GM12878 (cell line): Measurements from ENCODE around the gene TGIF2. TPM values are rescaled to one million over a fixed set of nuclear protein-coding genes. Genes with fewer than 3 reads are reported as not detected.

Source experiments
- ATAC-seq: fragments of 200-7000 bp; cut with Tn5 transposase; 3 replicates; pipeline ENCODE4 v1.9.1; 2020; ENCODE audit warnings: mild to moderate bottlenecking, moderate library complexity
- BruUV-seq: library from RNA; stranded (reverse); fragments of 400-500 nt; replicated peaks from 2 replicates; lab custom pipeline; 2021; lab: Mats Ljungman, UMichigan
- CTCF ChIA-PET: fragments of 300-600 bp; sonication (Branson Sonifier 250); formaldehyde crosslinking; extraction: SDS; loops from one replicate; lab custom pipeline; 2021; ENCODE audit warnings: inconsistent platforms; lab: Yijun Ruan, JAX
- POLR2A ChIA-PET: fragments of 350-600 bp; formaldehyde crosslinking; extraction: SDS; loops from one replicate; lab custom pipeline; 2021; ENCODE audit warnings: inconsistent platforms; lab: Charles Lee
- RAD21 ChIA-PET: fragments of 300-600 bp; sonication (Branson Sonifier 250); formaldehyde crosslinking; loops from one replicate; lab custom pipeline; 2023; ENCODE audit warnings: antibody characterized with exemption; ENCODE audit not compliant: unreplicated experiment; lab: Charles Lee
- SMC1A ChIA-PET: fragments of 300-600 bp; sonication (Branson Sonifier 250); formaldehyde crosslinking; loops from one replicate; lab custom pipeline; 2023; ENCODE audit not compliant: unreplicated experiment, uncharacterized antibody; lab: Charles Lee
- DNase-seq: peaks from one replicate; pipeline ENCODE4 v3.0.0-alpha.2; 2011; ENCODE audit warnings: low read depth, low spot score
- FAIRE-seq: peaks from 3 replicates; lab custom pipeline; 2011; peaks lifted over from hg19 to GRCh38; lab: Jason Lieb, UNC
- H2AFZ ChIP-seq: 2 replicates; pipeline ENCODE4 v1.6.0; 2011; ENCODE audit warnings: low read depth, low read length, control low read depth; ENCODE audit not compliant: control insufficient read depth
- H3K27ac ChIP-seq: 2 replicates; pipeline ENCODE4 v1.5.1; 2011; ENCODE audit warnings: control low read depth; ENCODE audit not compliant: control insufficient read depth, insufficient read depth
- H3K27me3 ChIP-seq, 2 experiments: replicated peaks in 1 of 2; 2 replicates each; pipeline versions ENCODE4 v1.6.0 to v1.6.1; 2011; ENCODE audit warnings: low read length in 1 of 2; ENCODE audit not compliant: control insufficient read depth in 2 of 2, insufficient read depth in 2 of 2
- H3K36me3 ChIP-seq, 2 experiments: 2 replicates each; pipeline ENCODE4 v1.5.1; 2011; ENCODE audit warnings: low read length in 1 of 2; ENCODE audit not compliant: control insufficient read depth in 2 of 2, insufficient read depth in 2 of 2
- H3K4me1 ChIP-seq: 2 replicates; pipeline ENCODE4 v1.6.1; 2011; ENCODE audit warnings: mild to moderate bottlenecking, low read length, moderate library complexity, mixed read lengths; ENCODE audit not compliant: control insufficient read depth, insufficient read depth
- H3K4me2 ChIP-seq: 2 replicates; pipeline ENCODE4 v1.6.0; 2011; ENCODE audit warnings: control low read depth; ENCODE audit not compliant: control insufficient read depth, insufficient read depth
- H3K4me3 ChIP-seq: fragments of 200-600 bp; sonication (generic); 2 replicates; pipeline ENCODE4 v1.5.1; 2016
- H3K79me2 ChIP-seq: 2 replicates; pipeline ENCODE4 v1.6.0; 2011; ENCODE audit warnings: low read length; ENCODE audit not compliant: control insufficient read depth, insufficient read depth
- H3K9ac ChIP-seq: 2 replicates; pipeline ENCODE4 v1.8.0; 2011; ENCODE audit warnings: low read length, control low read depth, mixed read lengths; ENCODE audit not compliant: control insufficient read depth, insufficient read depth
- H3K9me3 ChIP-seq: replicated peaks from 3 replicates; pipeline ENCODE4 v1.5.1; 2011; ENCODE audit warnings: mild to moderate bottlenecking, low read length; ENCODE audit not compliant: control insufficient read depth, insufficient read depth
- H4K20me1 ChIP-seq: 2 replicates; pipeline ENCODE4 v1.6.0; 2011; ENCODE audit not compliant: control insufficient read depth, insufficient read depth
- ATF7 ChIP-seq: fragments of 450-650 bp; IDR thresholded peaks from 2 replicates; pipeline ENCODE4 v1.6.1; 2016; ENCODE audit warnings: low read depth, mild to moderate bottlenecking
- BACH1 ChIP-seq: fragments of 450-650 bp; IDR thresholded peaks from 2 replicates; pipeline ENCODE4 v1.6.1; 2017; ENCODE audit warnings: mild to moderate bottlenecking, borderline replicate concordance
- CHD1 ChIP-seq: IDR thresholded peaks from 2 replicates; pipeline ENCODE4 v1.6.1; 2012; ENCODE audit warnings: low read depth, low read length, improper control_type of control experiment
- EGR1 ChIP-seq, 2 experiments: IDR thresholded peaks; 1 replicate in 1 of 2; 2 replicates in 1 of 2; pipeline ENCODE4 v1.6.1; 2011 to 2012; ENCODE audit warnings: low read depth in 2 of 2, low read length in 2 of 2, borderline replicate concordance in 1 of 2, mild to moderate bottlenecking in 1 of 2, moderate library complexity in 1 of 2
- FOXK2 ChIP-seq: fragments of 450-650 bp; IDR thresholded peaks from 2 replicates; pipeline ENCODE4 v1.6.1; 2017; ENCODE audit warnings: mild to moderate bottlenecking, moderate library complexity
- NBN ChIP-seq: fragments of 450-650 bp; IDR thresholded peaks from 2 replicates; pipeline ENCODE4 v1.6.1; 2016
- NFIC ChIP-seq: IDR thresholded peaks from 2 replicates; pipeline ENCODE4 v1.6.1; 2012; ENCODE audit warnings: low read depth, mild to moderate bottlenecking, inconsistent platforms, low read length, moderate library complexity
- PAX8 ChIP-seq: fragments of 450-650 bp; IDR thresholded peaks from 2 replicates; pipeline ENCODE4 v1.6.1; 2017; ENCODE audit warnings: mild to moderate bottlenecking, moderate library complexity
- POLR2A ChIP-seq: IDR thresholded peaks from 2 replicates; pipeline ENCODE4 v1.6.1; 2011; ENCODE audit warnings: low read depth, mild to moderate bottlenecking, low read length
- POLR2AphosphoS2 ChIP-seq: IDR thresholded peaks from 2 replicates; pipeline ENCODE4 v1.6.1; 2011; ENCODE audit warnings: low read depth, mild to moderate bottlenecking, low read length, improper control_type of control experiment, moderate library complexity
- POLR2AphosphoS5 ChIP-seq: IDR thresholded peaks from 2 replicates; pipeline ENCODE4 v1.6.1; 2011; ENCODE audit warnings: mild to moderate bottlenecking, low read length, inconsistent platforms
- SREBF1 ChIP-seq: IDR thresholded peaks from 2 replicates; pipeline ENCODE4 v1.6.1; 2012; ENCODE audit warnings: mild to moderate bottlenecking, low read length
- SUPT20H ChIP-seq: IDR thresholded peaks from 2 replicates; pipeline ENCODE4 v1.6.1; 2011; ENCODE audit warnings: low read depth, mild to moderate bottlenecking, low read length, moderate library complexity, borderline replicate concordance; ENCODE audit not compliant: control insufficient read depth
- TCF12 ChIP-seq: IDR thresholded peaks from 2 replicates; pipeline ENCODE4 v1.6.1; 2011; ENCODE audit warnings: low read depth, mild to moderate bottlenecking, low read length
- TCF7 ChIP-seq: IDR thresholded peaks from 2 replicates; pipeline ENCODE4 v1.6.1; 2014; ENCODE audit warnings: antibody characterized with exemption, borderline replicate concordance
- WGBS: methylation state at CpG from one replicate; pipeline ENCODE4 v1.1.6; 2016; ENCODE audit warnings: low lambda C conversion rate; ENCODE audit not compliant: insufficient replicate concordance, insufficient coverage; ENCODE audit errors: missing lambda C conversion rate; 5-methylcytosine and 5-hydroxymethylcytosine counted together
- in situ Hi-C: fragments of 300-500 bp; cut with MboI; formaldehyde crosslinking; loops from 9 replicates; pipeline ENCODE4 v1.14.3; 2018; ENCODE audit warnings: mixed read lengths
- intact Hi-C: fragments of 100-400 bp; cut with micrococcal nuclease; formaldehyde crosslinking; loops from one replicate; pipeline ENCODE4 v1.14.2; 2022; ENCODE audit not compliant: unreplicated experiment
- polyA plus RNA-seq, 11 experiments: library from polyadenylated mRNA; depleted of rRNA in 4 of 11; unstranded in 6 of 11; stranded (reverse) in 5 of 11; fragments of >200 nt; fragmentation: Nextera tagmentation in 4 of 11; fragmentation: Illumina TruSeq in 1 of 11; extraction: Ambion mirVana in 4 of 11; extraction: Trizol in 1 of 11; gene quantifications; 1 replicate in 1 of 11; 2 replicates in 10 of 11; pipeline versions ENCODE4 v1.2.1 to v1.2.3, GENCODE V29; 2011 to 2016; ENCODE audit warnings: inconsistent platforms in 2 of 11, missing spikeins in 2 of 11, low read depth in 1 of 11
- total RNA-seq, 4 experiments: library from RNA; depleted of rRNA in 3 of 4; stranded (reverse); fragments of >200 nt in 3 of 4; fragmentation: Illumina TruSeq in 1 of 4; extraction: Trizol in 1 of 4; gene quantifications; 2 replicates each; pipeline versions ENCODE4 v1.2.1 to v1.2.3, GENCODE V29; 2013 to 2021
- TF ChIP-seq, protein P1 (sequence below): IDR thresholded peaks from 2 replicates; pipeline ENCODE4 v1.6.1; 2011; ENCODE audit warnings: borderline replicate concordance, low read depth, mild to moderate bottlenecking, moderate library complexity, mixed read lengths, low read length; ENCODE audit not compliant: insufficient read depth; ENCODE audit errors: extremely low read length
- TF ChIP-seq, protein P2 (sequence below): fragments of 450-650 bp; IDR thresholded peaks from 2 replicates; pipeline ENCODE4 v1.6.1; 2016; ENCODE audit warnings: mild to moderate bottlenecking
- TF ChIP-seq, protein P3 (sequence below): fragments of 450-650 bp; IDR thresholded peaks from 2 replicates; pipeline ENCODE4 v1.6.1; 2017; ENCODE audit warnings: antibody characterized with exemption, mild to moderate bottlenecking, moderate library complexity

The TGIF2 gene
- total and polyA plus RNA-seq, 10 of the 15 experiments (the other 5 are each of a cell fraction or from before 2014, with no cell fraction given) = 13.1 to 47.1 (median 36.6) TPM

DNA sequence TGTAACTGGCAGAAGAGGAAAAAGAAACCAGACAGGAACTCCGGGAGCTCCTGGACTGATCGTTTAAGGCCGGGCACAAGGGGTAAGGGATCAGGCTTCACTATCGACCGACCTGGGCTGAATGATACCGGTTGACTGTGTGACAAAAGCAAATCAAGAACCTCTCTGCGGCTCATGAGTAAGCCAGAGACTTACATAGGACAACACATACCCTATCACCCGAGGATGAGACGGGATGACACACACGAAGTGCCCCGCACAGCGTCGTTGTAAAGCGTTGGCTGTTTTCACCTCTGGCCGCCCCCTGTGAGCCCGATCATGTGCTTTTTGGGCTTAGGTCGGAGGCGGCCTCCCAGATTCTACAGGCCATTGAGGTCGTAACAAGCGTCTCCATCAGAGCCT, 695 bp upstream of the TGIF2 start:
- peaks cover 5% of the 10 kb centered on the region for H3K4me1 ChIP-seq
- H3K4me3 ChIP-seq = peak overlapping the region; percentile 84
- in situ Hi-C loops (no loop called here), intact Hi-C loops (loop anchor here (1.0 to 10.0 kb wide), 2 partner anchors 33 to 108 kb away; partner anchors contain the start of gene RAB5IF)
- peak overlapping the region; percentile 79 for H3K4me2 ChIP-seq
- WGBS = 0% methylated on average over 20 of the region's 20 CpGs
- DNase-seq = no peak
- H3K9me3 ChIP-seq = no peaks in the 10 kb centered on the region
- BruUV-seq = TSS peak; percentile 89
- ATAC-seq = peak; percentile 50
- H3K36me3 ChIP-seq = peaks cover 0 to 7% of the 10 kb centered on the region in 2 experiments; a peak in 1 of 4 replicates
- SMC1A ChIA-PET = interaction anchor here (1.1 to 8.2 kb wide), 5 partner anchors 12 to 31 kb away, joined by 3 to 98 read pairs (median 13); partner anchors contain the start of gene RAB5IF
- H3K9ac ChIP-seq = peak overlapping the region; percentile 97
- POLR2A ChIA-PET = interaction anchor here (0.7 to 10.1 kb wide), 13 partner anchors 11 to 1114 kb away, joined by 3 to 87 read pairs (median 4); partner anchors contain the start of genes MROH8, NDRG3, RAB5IF and RPN2
- peak overlapping the region; percentile 75 for H2AFZ ChIP-seq
- peaks cover 38% of the 10 kb centered on the region for H3K79me2 ChIP-seq
- RAD21 ChIA-PET = interaction anchor here (0.6 to 9.0 kb wide), 15 partner anchors 22 to 1713 kb away, joined by 3 to 93 read pairs (median 4); partner anchors contain the start of genes NDRG3 and RAB5IF
- peak; percentile 92 for FAIRE-seq
- H4K20me1 ChIP-seq = peaks cover 4% of the 10 kb centered on the region; the same call in 1 of the 2 replicates
- no peaks in the 10 kb centered on the region for H3K27me3 ChIP-seq
- CTCF ChIA-PET = interaction anchor here (2.5 to 9.0 kb wide), 4 partner anchors 17 to 39 kb away, joined by 8 to 94 read pairs (median 42); partner anchors contain the start of gene RAB5IF
- peak overlapping the region; percentile 63 for H3K27ac ChIP-seq
- TF ChIP-seq FOXK2 (peak; percentile 44; the same call in 1 of the 2 replicates), NFIC (no peak), NBN (peak; percentile 64; the same call in 1 of the 2 replicates), POLR2AphosphoS2 (no peak), TCF12 (no peak), ATF7 (0 out of 2 replicates have a peak, but pooled peaks have one; percentile 17), PAX8 (no peak), POLR2AphosphoS5 (0 out of 2 replicates have a peak, but pooled peaks have one; percentile 35), BACH1 (0 out of 2 replicates have a peak, but pooled peaks have one; percentile 26), TCF7 (no peak), EGR1 (IDR thresholded peaks at IDR 0.05; ENCODE audit: borderline replicate concordance in 1 of 2, low read depth in 2 of 2, low read length in 2 of 2) (no peak), SREBF1 (no peak), CHD1 (0 out of 2 replicates have a peak, but pooled peaks have one; percentile 38), POLR2A (0 out of 2 replicates have a peak, but pooled peaks have one; percentile 3), SUPT20H (no peak)
- TF ChIP-seq, protein P1, sequence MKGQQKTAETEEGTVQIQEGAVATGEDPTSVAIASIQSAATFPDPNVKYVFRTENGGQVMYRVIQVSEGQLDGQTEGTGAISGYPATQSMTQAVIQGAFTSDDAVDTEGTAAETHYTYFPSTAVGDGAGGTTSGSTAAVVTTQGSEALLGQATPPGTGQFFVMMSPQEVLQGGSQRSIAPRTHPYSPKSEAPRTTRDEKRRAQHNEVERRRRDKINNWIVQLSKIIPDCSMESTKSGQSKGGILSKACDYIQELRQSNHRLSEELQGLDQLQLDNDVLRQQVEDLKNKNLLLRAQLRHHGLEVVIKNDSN = no peak
- TF ChIP-seq, protein P2, sequence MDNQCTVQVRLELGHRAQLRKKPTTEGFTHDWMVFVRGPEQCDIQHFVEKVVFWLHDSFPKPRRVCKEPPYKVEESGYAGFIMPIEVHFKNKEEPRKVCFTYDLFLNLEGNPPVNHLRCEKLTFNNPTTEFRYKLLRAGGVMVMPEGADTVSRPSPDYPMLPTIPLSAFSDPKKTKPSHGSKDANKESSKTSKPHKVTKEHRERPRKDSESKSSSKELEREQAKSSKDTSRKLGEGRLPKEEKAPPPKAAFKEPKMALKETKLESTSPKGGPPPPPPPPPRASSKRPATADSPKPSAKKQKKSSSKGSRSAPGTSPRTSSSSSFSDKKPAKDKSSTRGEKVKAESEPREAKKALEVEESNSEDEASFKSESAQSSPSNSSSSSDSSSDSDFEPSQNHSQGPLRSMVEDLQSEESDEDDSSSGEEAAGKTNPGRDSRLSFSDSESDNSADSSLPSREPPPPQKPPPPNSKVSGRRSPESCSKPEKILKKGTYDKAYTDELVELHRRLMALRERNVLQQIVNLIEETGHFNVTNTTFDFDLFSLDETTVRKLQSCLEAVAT = peak; percentile 79; the same call in 1 of the 2 replicates
- TF ChIP-seq, protein P3, sequence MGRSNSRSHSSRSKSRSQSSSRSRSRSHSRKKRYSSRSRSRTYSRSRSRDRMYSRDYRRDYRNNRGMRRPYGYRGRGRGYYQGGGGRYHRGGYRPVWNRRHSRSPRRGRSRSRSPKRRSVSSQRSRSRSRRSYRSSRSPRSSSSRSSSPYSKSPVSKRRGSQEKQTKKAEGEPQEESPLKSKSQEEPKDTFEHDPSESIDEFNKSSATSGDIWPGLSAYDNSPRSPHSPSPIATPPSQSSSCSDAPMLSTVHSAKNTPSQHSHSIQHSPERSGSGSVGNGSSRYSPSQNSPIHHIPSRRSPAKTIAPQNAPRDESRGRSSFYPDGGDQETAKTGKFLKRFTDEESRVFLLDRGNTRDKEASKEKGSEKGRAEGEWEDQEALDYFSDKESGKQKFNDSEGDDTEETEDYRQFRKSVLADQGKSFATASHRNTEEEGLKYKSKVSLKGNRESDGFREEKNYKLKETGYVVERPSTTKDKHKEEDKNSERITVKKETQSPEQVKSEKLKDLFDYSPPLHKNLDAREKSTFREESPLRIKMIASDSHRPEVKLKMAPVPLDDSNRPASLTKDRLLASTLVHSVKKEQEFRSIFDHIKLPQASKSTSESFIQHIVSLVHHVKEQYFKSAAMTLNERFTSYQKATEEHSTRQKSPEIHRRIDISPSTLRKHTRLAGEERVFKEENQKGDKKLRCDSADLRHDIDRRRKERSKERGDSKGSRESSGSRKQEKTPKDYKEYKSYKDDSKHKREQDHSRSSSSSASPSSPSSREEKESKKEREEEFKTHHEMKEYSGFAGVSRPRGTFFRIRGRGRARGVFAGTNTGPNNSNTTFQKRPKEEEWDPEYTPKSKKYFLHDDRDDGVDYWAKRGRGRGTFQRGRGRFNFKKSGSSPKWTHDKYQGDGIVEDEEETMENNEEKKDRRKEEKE = no peak
